ENCODE data around the gene SLC39A6. TPM values are rescaled to one million over a fixed set of nuclear protein-coding genes. Genes with fewer than 3 reads are reported as not detected.
"Not testable (repeated sequence)": the region's sequence is repeated elsewhere in the genome, so short reads cannot be mapped to it uniquely, and the experiment has no call there.

The SLC39A6 gene
- total RNA-seq, 1 donor from 2014 or later, result 28.9 TPM

- H3K27me3 ChIP-seq (ENCODE audit: low read depth), result no peaks in the 10 kb centered on the region
- no peaks in the 10 kb centered on the region for H3K4me1 ChIP-seq
- ATAC-seq (peak in 1 of 2 donors; percentile 49), DNase-seq (no peak)
- intact Hi-C loops (cut with DNase I), result no loop called here
- no peak overlapping the region for H3K27ac ChIP-seq
- H3K4me3 ChIP-seq, result no peak overlapping the region
- TF ChIP-seq CTCF (IDR thresholded peaks at IDR 0.05), result no peak
- no peaks in the 10 kb centered on the region for H3K9me3 ChIP-seq
- peaks cover 75% of the 10 kb centered on the region for H3K36me3 ChIP-seq
Observed at GRCh38 chr18:36120297-36120696, 8.8 kb downstream of the SLC39A6 start.

GRCh38 chr18:36116771-36117170 is 12.4 kb downstream of the SLC39A6 start:
- intact Hi-C loops (cut with DNase I); ATAC-seq; H3K9me3 ChIP-seq; H3K27me3 ChIP-seq (ENCODE audit: low read depth); DNase-seq; H3K4me3 ChIP-seq; H3K4me1 ChIP-seq; H3K27ac ChIP-seq: not testable (repeated sequence)
- peaks cover 80% of the 10 kb centered on the region for H3K36me3 ChIP-seq

DNA sequence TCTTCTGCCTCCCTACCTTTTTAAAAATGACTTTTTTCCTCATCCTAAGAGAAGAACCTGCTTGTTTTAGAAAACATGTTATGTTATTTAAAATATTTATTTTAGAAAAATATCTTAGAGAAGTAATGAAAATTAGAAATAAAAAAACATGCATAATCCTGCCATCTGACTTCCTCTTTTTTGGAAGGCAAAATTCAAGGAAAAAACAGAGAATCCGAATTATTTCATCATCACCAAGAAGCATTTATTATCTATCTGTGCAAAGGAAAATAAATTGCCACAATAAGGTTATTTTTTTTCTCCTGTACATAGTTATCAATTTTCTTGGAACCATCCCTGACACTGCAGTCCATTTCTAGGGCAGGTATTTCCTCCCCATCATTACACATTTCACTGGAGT is 14.4 kb downstream of the SLC39A6 start:
- Histone ChIP-seq H3K4me3 (no peak overlapping the region), H3K27me3 (ENCODE audit: low read depth) (no peaks in the 10 kb centered on the region), H3K4me1 (no peaks in the 10 kb centered on the region), H3K9me3 (no peaks in the 10 kb centered on the region), H3K27ac (no peak overlapping the region), H3K36me3 (peaks cover 80% of the 10 kb centered on the region)
- intact Hi-C loops (cut with DNase I), result no loop called here
- no peak for TF ChIP-seq CTCF (IDR thresholded peaks at IDR 0.05)
- ATAC-seq (no peak), DNase-seq (no peak)

DNA sequence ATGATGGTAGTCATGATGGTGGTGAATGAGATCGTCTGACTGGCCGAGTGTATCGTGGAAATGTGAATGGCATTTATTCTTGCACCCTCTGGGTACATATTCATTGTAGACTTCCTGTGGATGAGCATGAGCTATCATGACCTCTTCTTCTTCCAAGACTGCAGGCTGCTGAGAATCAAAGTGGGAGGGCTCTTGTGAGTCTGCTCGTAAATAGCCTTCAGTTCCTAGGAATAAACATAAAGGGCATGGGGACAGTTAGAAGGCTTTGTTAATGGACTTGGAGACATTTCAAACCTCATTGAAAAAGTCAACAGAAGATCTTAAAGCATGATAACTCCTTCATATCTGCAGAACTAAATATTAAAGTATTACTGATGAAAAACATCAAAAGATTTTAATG is 14.9 kb downstream of the SLC39A6 start:
- Histone ChIP-seq H3K27ac (no peak overlapping the region), H3K27me3 (ENCODE audit: low read depth) (no peaks in the 10 kb centered on the region), H3K4me3 (no peak overlapping the region), H3K36me3 (peaks cover 80% of the 10 kb centered on the region), H3K9me3 (no peaks in the 10 kb centered on the region), H3K4me1 (no peaks in the 10 kb centered on the region)
- ATAC-seq (no peak), DNase-seq (no peak)
- intact Hi-C loops (cut with DNase I), result no loop called here
- no peak for TF ChIP-seq CTCF (IDR thresholded peaks at IDR 0.05)

DNA sequence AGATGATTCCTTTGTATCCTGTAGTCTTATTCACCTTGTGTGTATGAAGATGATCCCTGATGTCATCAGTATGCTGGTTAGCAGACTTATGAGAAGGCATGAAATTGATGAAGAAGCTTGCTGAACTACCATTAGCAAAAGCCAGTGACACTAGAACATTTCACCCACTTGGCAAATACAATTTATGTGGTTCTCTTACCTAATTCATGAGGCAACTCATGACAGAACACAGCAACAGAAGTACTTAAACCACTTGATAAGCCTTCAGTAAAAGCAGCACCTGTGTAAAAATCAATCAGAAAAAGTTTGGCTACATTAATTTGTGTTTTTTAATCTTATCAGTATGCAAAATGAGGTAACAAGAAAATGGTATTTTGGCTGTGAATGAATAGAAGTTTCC is 16.8 kb downstream of the SLC39A6 start:
- no peak for ATAC-seq
- no peak overlapping the region for H3K4me3 ChIP-seq
- peaks cover 79% of the 10 kb centered on the region for H3K36me3 ChIP-seq
- no peaks in the 10 kb centered on the region for H3K27me3 ChIP-seq (ENCODE audit: low read depth)
- H3K9me3 ChIP-seq, result no peaks in the 10 kb centered on the region
- DNase-seq, result no peak
- no peak for TF ChIP-seq CTCF (IDR thresholded peaks at IDR 0.05)
- no peaks in the 10 kb centered on the region for H3K4me1 ChIP-seq
- intact Hi-C loops (cut with DNase I), result no loop called here
- H3K27ac ChIP-seq, result no peak overlapping the region

GRCh38 chr18:36109737-36110136 is 19.4 kb downstream of the SLC39A6 start:
- Histone ChIP-seq H3K27me3 (ENCODE audit: low read depth) (no peaks in the 10 kb centered on the region), H3K36me3 (peaks cover 55% of the 10 kb centered on the region), H3K4me3 (no peak overlapping the region), H3K4me1 (no peaks in the 10 kb centered on the region), H3K9me3 (no peaks in the 10 kb centered on the region), H3K27ac (no peak overlapping the region)
- DNase-seq, result no peak
- intact Hi-C loops (cut with DNase I), result no loop called here
- TF ChIP-seq CTCF (IDR thresholded peaks at IDR 0.05), result no peak
- ATAC-seq, result no peak
